Urothelium cell line (cell line): ENCODE results near the gene CIAO2B.
"Not testable (repeated sequence)": the region's sequence is repeated elsewhere in the genome, so short reads cannot be mapped to it uniquely, and the experiment has no call there.

Experiments used
- DNase-seq: peaks from one replicate; pipeline ENCODE4 v3.0.0; 2011; ENCODE audit warnings: low spot score, mixed read lengths
- FAIRE-seq: peaks from 2 replicates; lab custom pipeline; 2011; peaks lifted over from hg19 to GRCh38; lab: Jason Lieb, UNC

The CIAO2B gene

GRCh38 chr16:66939366-66939765 is 5.2 kb upstream of the CIAO2B start:
- no peak for FAIRE-seq
- DNase-seq = no peak

- FAIRE-seq = no peak
Measured at GRCh38 chr16:66937725-66938337, 3.6 kb upstream of the CIAO2B start.

GRCh38 chr16:66936889-66937554 is 2.8 kb upstream of the CIAO2B start:
- FAIRE-seq (no peak), DNase-seq (no peak)

More at GRCh38 chr16:66937725-66938337, 3.6 kb upstream of the CIAO2B start:
- no peak for DNase-seq

DNA sequence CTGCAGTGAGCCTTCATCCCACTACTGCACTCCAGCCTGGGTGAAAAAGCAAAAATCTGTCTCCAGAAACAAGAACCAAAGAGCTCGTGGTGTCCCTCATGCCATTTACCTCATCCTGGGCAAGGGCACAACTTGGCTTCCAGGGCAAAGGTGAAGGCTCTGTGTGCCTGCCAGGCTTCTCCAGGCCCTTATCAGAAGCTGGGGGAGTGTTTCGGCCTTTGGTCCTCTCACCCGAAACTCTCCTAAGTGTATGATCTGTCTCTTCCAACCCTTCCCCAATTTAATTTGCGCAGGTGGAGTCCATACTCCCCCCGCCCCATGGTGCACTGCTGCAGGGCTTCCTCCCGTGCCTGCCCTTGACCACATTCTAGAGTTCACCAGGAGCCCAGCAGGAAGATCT is 2.3 kb upstream of the CIAO2B start:
- FAIRE-seq = no peak
- no peak for DNase-seq

DNA sequence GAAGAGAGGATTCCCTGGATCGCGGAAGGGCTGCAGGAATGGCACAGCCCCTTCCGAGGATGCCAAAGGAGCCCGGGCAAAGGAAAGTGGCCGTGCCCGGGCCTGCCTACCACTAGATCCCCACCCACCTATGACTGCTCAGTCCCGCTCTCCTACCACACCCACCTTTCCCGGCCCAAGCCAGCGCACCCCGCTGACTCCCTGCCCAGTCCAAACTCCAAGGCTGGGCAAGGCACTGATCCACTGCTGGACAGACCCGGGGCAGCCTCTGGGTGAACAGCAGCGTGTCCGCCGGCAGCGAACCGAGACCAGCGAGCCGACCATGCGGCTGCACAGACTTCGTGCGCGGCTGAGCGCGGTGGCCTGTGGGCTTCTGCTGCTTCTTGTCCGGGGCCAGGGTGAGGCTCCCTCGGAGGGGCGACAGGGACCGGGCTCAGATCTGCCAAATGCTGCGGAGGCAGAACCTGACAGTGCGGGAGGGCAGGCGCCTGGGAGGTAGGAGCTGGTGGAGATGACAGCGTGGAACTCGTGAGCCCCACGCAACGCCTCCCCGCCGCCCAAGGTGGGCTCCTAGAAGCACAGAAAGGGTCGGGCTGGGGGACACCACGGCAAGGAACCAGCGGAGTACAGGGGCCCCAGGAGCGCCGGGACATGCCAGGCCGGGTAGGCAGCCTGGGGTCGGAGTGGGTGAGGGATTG is 1.3 kb upstream of the CIAO2B start, which contains the start of gene CES2:
CES2 (plus strand) TSS at position 203 of the 698 bp plus-strand sequence; CDS start at position 323, 120 bp downstream.
- peak; percentile 58 for DNase-seq
- FAIRE-seq = peak; percentile 75

GRCh38 chr16:66934839-66935313 is 674 bp upstream of the CIAO2B start:
- peak; percentile 66 for FAIRE-seq
- DNase-seq = not testable (repeated sequence)

DNA sequence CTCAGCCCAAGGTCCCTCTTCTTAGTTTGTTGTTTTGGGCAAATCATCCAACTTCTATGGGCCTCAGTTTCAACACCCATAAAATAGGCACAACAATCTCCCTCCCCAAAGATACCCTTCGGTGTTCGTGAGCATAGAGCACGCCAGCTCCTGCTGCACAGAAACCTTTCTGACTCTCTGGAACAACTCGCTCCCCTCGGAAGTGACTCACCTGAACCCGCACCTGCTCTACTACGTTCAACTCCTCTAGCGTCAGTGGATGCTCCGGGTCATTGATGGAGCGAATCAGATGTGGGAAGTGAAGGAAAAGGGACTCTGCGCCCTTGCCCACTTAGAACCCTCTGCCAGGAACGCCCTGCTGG is 445 bp downstream of the CIAO2B start:
- peak; percentile 42 for DNase-seq
- FAIRE-seq = no peak

GRCh38 chr16:66932076-66932475 is 2.1 kb downstream of the CIAO2B start:
- FAIRE-seq (no peak), DNase-seq (no peak)

GRCh38 chr16:66931665-66932064 is 2.5 kb downstream of the CIAO2B start:
- no peak for FAIRE-seq

GRCh38 chr16:66930189-66930588 is 4.0 kb downstream of the CIAO2B start:
- no peak for FAIRE-seq
- no peak for DNase-seq

More at GRCh38 chr16:66931665-66932064, 2.5 kb downstream of the CIAO2B start:
- no peak for DNase-seq

GRCh38 chr16:66928702-66929388 is 5.4 kb downstream of the CIAO2B start:
- DNase-seq (no peak), FAIRE-seq (peak; percentile 23)

DNA sequence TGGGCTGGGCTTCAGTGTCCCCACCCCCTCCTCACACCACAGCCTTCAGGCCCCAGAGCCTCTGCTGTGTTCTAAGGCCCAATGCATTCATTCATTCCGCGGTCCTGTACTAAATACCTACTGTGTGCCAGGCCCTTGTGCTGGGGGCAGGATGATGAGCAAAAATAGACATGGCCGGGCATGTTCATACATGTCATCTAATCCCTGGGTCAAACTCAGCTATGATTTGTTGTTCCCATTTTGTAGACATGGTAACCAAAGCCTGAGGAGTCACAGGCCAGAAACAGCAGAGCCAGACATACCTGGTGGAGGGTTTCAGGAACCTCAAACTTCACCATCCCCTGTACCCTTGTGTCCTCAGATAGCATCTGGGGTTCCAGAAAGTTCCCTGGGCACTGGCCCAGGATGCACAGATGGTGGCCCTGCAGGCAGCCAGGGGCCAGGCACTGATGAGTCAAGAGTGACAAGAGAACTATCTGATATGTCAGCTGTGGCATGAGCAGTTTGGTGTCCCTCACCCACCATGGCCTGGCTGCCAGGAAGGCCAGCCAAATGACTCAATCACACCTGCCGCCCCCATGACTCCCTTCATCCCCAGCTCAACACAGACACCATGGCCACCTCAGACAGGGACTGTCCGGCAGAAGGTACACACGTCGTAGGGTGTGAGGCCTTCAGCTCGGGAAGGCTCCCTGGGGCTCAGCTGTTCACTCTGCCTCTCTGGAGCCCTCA is 6.1 kb downstream of the CIAO2B start:
- FAIRE-seq = peak; percentile 77
- DNase-seq = no peak

DNA sequence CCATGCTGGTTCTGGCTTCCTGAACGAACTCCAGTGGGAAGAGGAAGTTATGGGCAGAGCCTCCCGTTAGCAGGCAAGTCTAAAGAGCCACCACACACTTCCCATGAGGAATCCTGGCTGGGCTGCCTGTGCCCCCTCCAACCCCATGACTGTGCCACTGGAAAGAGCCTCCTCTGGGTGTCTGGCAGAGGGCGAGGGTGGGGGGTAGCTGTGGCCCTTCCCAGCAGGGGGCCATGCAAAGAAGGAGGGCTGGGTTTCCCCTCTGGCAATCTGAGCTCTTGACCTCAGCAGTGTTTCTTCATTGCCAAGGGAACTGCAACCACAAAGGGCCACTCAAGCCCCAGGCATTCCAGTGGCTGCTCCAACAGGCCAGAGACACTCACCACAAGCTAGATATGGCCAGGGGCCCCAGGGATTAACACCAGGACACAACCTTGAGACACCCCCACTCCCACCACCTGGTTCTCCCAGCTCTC is 7.2 kb downstream of the CIAO2B start:
- FAIRE-seq = no peak
- DNase-seq = peak; percentile 57

GRCh38 chr16:66926171-66926947 is 7.8 kb downstream of the CIAO2B start:
- FAIRE-seq (no peak), DNase-seq (no peak)

GRCh38 chr16:66925322-66925840 is 8.8 kb downstream of the CIAO2B start, which contains the start of gene RRAD:
Gene RRAD (minus strand): TSS chr16:66925535. CDS start chr16:66925179, 356 bp downstream.
- DNase-seq = no peak
- FAIRE-seq = no peak

- no peak for FAIRE-seq
- DNase-seq = no peak
Measured at GRCh38 chr16:66924527-66925321, 9.5 kb downstream of the CIAO2B start.

- DNase-seq (no peak), FAIRE-seq (no peak)
Measured at GRCh38 chr16:66923866-66924265, 10.3 kb downstream of the CIAO2B start.

- FAIRE-seq (peak; percentile 32), DNase-seq (peak; percentile 77)
Measured at GRCh38 chr16:66923247-66923731, 10.9 kb downstream of the CIAO2B start.
